ENCODE data around the gene BRAP. TPM values are rescaled to one million over a fixed set of nuclear protein-coding genes. Genes with fewer than 3 reads are reported as not detected.
A peak's percentile ranks its signal among the peaks of the same experiment; 100 is the strongest.

The BRAP gene
- total and polyA plus RNA-seq, 2 donors (not counting 1 experiment from before 2014, with no cell fraction given) = 19.0 to 21.4 TPM

DNA sequence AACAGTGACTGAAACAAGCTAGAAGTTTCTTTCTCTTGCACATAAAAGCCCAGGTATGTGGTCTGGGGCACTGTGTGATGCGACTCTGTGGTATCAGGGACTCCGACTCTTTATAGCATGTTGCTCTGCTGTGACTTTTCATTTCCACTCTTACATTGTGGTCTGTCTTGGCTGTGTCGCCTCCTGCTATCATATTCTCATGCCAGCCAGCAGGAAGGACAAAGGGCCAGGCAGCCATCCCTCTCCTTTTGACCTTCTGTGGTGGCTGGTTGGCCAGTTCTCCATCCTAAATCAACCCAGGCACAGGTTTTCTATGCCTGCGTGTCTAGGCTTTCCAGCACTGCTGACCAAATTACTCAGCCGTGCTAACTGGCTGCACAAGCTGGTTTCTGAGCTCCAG lies 8.1 kb upstream of the BRAP start:
- Histone ChIP-seq H3K79me2 (ENCODE audit: control insufficient read depth, insufficient read depth, low read length) (no peaks in the 10 kb centered on the region), H3K27me3 (ENCODE audit: control insufficient read depth, insufficient read depth, low read length) (no peaks in the 10 kb centered on the region), H2AFZ (ENCODE audit: low read length) (no peak overlapping the region), H3K9me3 (ENCODE audit: control insufficient read depth, insufficient read depth, low read depth, low read length) (no peaks in the 10 kb centered on the region), H3K4me1 (ENCODE audit: control insufficient read depth, extremely low read depth, insufficient read depth, low read length) (no peaks in the 10 kb centered on the region), H3K4me2 (ENCODE audit: extremely low read depth, insufficient read depth, low read length) (no peak overlapping the region), H4K20me1 (ENCODE audit: control insufficient read depth, extremely low read depth, insufficient read depth, low read length) (no peaks in the 10 kb centered on the region), H3K36me3 (ENCODE audit: control insufficient read depth, insufficient read depth, low read length) (peaks cover 4% of the 10 kb centered on the region), H3K9ac (ENCODE audit: insufficient read depth, low read length) (no peak overlapping the region), H3K4me3 (replicated peaks in 1 of 4; ENCODE audit: control extremely low read depth in 1 of 4, insufficient read depth in 1 of 4, low read depth in 3 of 4, low read length in 4 of 4) (no peak overlapping the region), H3K27ac (ENCODE audit: insufficient read depth, low read length) (no peak overlapping the region)
- no peak for DNase-seq (ENCODE audit: low read depth in 2 of 2)
- TF ChIP-seq EZH2 (IDR thresholded peaks at IDR 0.05; ENCODE audit: low read length, missing control alignments) = no peak
- TF ChIP-seq, protein P1, sequence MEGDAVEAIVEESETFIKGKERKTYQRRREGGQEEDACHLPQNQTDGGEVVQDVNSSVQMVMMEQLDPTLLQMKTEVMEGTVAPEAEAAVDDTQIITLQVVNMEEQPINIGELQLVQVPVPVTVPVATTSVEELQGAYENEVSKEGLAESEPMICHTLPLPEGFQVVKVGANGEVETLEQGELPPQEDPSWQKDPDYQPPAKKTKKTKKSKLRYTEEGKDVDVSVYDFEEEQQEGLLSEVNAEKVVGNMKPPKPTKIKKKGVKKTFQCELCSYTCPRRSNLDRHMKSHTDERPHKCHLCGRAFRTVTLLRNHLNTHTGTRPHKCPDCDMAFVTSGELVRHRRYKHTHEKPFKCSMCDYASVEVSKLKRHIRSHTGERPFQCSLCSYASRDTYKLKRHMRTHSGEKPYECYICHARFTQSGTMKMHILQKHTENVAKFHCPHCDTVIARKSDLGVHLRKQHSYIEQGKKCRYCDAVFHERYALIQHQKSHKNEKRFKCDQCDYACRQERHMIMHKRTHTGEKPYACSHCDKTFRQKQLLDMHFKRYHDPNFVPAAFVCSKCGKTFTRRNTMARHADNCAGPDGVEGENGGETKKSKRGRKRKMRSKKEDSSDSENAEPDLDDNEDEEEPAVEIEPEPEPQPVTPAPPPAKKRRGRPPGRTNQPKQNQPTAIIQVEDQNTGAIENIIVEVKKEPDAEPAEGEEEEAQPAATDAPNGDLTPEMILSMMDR (conservative IDR thresholded peaks at IDR 0.05 in 1 of 2, IDR thresholded peaks at IDR 0.05 in 1 of 2; ENCODE audit: low read depth in 1 of 2, low read length in 2 of 2) = no peak

DNA sequence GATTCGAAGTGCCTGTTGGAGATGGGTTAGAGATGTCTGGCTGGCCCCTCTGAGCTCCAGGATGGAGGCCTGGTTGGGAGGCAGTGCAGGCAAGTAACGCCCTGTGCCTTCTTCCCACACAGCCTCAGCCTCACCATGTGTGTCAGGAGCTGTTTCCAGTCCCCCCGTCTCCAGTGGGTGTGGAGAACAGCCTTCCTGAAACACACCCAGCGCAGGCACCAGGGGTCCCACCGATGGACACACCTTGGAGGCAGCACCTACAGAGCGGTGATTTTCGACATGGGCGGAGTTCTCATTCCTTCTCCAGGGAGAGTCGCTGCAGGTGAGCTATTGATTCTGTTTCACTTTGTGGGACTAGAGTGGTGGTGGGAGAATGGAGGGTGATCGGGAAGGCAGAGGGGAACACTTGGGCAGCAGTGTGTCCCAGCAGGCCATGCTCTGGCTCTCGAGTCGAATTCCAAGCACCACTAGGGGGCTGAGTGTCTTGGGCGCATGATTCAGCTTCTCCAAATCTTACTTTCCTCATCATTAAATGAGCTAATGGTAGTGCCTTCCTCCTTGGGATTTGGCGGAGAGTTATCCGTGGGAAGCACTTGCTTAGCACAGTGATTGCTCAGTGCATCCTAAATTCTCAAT lies 6.9 kb upstream of the BRAP start:
- no peak overlapping the region for H3K4me2 ChIP-seq (ENCODE audit: extremely low read depth, insufficient read depth, low read length)
- peaks cover 4% of the 10 kb centered on the region for H3K36me3 ChIP-seq (ENCODE audit: control insufficient read depth, insufficient read depth, low read length)
- no peaks in the 10 kb centered on the region for H3K79me2 ChIP-seq (ENCODE audit: control insufficient read depth, insufficient read depth, low read length)
- no peak overlapping the region for H2AFZ ChIP-seq (ENCODE audit: low read length)
- H3K27me3 ChIP-seq (ENCODE audit: control insufficient read depth, insufficient read depth, low read length) = no peaks in the 10 kb centered on the region
- H3K27ac ChIP-seq (ENCODE audit: insufficient read depth, low read length) = no peak overlapping the region
- H4K20me1 ChIP-seq (ENCODE audit: control insufficient read depth, extremely low read depth, insufficient read depth, low read length) = no peaks in the 10 kb centered on the region
- no peaks in the 10 kb centered on the region for H3K9me3 ChIP-seq (ENCODE audit: control insufficient read depth, insufficient read depth, low read depth, low read length)
- no peak overlapping the region for H3K4me3 ChIP-seq (replicated peaks in 1 of 4; ENCODE audit: control extremely low read depth in 1 of 4, insufficient read depth in 1 of 4, low read depth in 3 of 4, low read length in 4 of 4)
- no peaks in the 10 kb centered on the region for H3K4me1 ChIP-seq (ENCODE audit: control insufficient read depth, extremely low read depth, insufficient read depth, low read length)
- no peak for TF ChIP-seq EZH2 (IDR thresholded peaks at IDR 0.05; ENCODE audit: low read length, missing control alignments)
- TF ChIP-seq, protein P1 (conservative IDR thresholded peaks at IDR 0.05 in 1 of 2, IDR thresholded peaks at IDR 0.05 in 1 of 2; ENCODE audit: low read depth in 1 of 2, low read length in 2 of 2) = peak in 1 of 2 donors; percentile 15
- H3K9ac ChIP-seq (ENCODE audit: insufficient read depth, low read length) = no peak overlapping the region
- no peak for DNase-seq (ENCODE audit: low read depth in 2 of 2)

DNA sequence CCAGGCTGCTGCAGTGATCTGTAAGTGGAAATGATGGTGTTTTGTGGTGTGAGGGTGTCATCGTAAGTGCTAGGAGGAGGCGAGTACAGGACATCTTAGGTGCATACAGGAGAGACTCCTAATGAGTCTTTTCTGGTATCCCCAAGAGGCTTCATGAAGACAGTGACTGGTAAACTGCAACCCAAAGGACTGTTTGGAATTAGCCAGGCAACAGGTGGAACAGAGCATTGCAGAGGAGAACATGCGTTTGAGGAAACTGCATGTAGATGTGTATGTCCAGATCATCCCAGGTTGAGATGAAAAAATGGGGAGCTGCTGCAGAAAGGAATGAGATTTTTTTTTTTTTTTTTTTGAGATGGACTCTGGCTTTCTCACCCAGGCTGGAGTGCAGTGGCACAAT lies 5.5 kb upstream of the BRAP start:
- H4K20me1 ChIP-seq (ENCODE audit: control insufficient read depth, extremely low read depth, insufficient read depth, low read length) = no peaks in the 10 kb centered on the region
- H3K27ac ChIP-seq (ENCODE audit: insufficient read depth, low read length) = no peak overlapping the region
- DNase-seq (ENCODE audit: low read depth in 2 of 2) = no peak
- no peak overlapping the region for H3K9ac ChIP-seq (ENCODE audit: insufficient read depth, low read length)
- H3K27me3 ChIP-seq (ENCODE audit: control insufficient read depth, insufficient read depth, low read length) = no peaks in the 10 kb centered on the region
- no peak overlapping the region for H3K4me2 ChIP-seq (ENCODE audit: extremely low read depth, insufficient read depth, low read length)
- peaks cover 5% of the 10 kb centered on the region for H3K4me1 ChIP-seq (ENCODE audit: control insufficient read depth, extremely low read depth, insufficient read depth, low read length)
- H3K36me3 ChIP-seq (ENCODE audit: control insufficient read depth, insufficient read depth, low read length) = peaks cover 4% of the 10 kb centered on the region
- H3K9me3 ChIP-seq (ENCODE audit: control insufficient read depth, insufficient read depth, low read depth, low read length) = no peaks in the 10 kb centered on the region
- H3K4me3 ChIP-seq (replicated peaks in 1 of 4; ENCODE audit: control extremely low read depth in 1 of 4, insufficient read depth in 1 of 4, low read depth in 3 of 4, low read length in 4 of 4) = no peak overlapping the region
- no peak overlapping the region for H2AFZ ChIP-seq (ENCODE audit: low read length)
- TF ChIP-seq EZH2 (IDR thresholded peaks at IDR 0.05; ENCODE audit: low read length, missing control alignments) = no peak
- TF ChIP-seq, protein P1 (conservative IDR thresholded peaks at IDR 0.05 in 1 of 2, IDR thresholded peaks at IDR 0.05 in 1 of 2; ENCODE audit: low read depth in 1 of 2, low read length in 2 of 2) = no peak
- H3K79me2 ChIP-seq (ENCODE audit: control insufficient read depth, insufficient read depth, low read length) = peaks cover 10% of the 10 kb centered on the region

Measured in fibroblast of lung (primary cell).